ENCODE measurements around the gene PCBD2.
"Not testable (repeated sequence)": the region's sequence is repeated elsewhere in the genome, so short reads cannot be mapped to it uniquely, and the experiment has no call there.

PCBD2 gene

DNA sequence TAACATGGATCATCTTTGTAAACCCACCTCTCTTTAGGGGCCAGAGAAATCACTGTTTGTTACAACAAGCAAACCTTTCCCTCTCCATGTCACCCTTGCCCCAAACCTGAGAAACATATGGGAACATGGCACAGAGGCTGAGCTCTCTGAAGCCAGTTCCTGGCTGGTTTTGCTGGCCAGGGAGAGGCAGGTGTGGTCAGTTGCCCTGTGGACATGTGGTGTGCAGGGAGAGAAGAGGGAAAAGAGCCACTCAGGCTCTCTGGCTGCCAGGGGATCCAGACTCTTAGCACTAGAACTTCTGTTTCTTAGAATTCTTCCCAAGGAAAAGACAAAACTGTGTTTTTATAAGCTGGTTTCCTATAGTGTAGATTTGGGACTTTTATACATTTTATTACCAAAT lies 58.2 kb downstream of the PCBD2 start:
- no peak for DNase-seq (ENCODE audit: low spot score)

DNA sequence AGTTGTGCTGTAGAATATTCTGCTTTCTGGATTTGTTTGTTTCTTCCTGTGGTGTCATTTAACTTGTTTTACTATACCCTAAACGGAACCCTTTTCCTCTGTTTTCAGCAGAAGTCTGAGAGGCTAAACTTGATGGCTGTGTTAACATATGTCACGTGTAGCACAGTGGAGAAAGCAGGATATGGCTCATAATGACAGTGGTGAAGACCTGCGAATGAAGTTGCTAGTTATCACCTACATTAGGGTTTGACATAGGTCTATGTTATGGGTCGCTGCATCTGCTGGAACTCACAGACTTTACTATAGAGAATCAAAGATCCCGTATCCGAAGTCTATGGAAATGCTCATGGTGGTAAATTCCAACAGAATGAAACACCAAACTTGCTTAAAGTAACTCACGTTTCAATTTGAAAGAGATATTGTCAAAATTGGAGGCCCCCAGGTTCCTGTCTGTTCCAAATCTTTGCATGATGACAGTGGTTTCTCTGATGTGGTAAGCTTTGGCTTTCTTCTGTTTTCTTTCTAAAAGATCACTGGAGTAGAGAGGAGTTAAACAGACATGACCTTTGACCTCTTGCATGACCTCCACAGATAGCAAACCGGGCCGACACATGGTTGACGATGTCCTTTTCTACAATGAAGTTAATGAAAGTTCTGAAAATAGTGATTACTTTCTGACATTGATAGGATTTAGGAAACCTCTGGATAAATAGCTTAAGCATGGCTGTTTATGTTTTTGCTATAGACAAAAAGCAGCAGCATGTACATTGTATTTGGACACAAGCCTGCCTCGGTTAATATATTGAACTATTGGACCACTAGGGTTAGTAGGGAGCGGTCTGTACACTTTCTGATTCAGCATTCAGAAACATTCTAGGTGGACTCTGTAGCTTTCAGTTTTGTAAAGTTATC lies 59.7 kb downstream of the PCBD2 start:
- DNase-seq (ENCODE audit: low spot score) = no peak

DNA sequence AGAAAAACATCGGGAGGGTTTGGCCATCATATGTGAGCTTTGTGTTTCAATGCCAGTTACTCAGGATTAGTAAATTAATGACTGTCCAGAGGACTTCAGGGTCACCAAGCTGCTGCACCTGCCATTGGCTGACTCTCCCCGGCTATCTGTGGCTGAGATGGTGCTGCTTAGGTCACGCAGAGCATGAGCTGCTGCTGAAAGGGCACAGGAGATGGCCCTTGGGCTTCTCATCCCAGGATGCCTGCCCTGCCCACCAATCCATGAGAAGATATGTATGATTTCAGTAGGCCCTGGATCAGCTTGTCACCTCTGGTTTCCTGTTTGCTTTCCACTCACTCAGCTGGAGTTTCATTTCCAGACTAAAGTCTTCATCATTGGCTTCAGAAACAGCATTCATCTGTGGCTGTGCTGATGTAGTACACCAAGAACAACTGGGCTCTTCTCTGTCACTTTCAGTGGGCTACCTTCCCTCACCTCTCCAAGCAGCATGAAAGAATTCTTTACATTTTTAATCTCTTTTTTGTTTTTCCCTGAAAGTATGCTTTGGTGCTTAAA lies 60.4 kb downstream of the PCBD2 start:
- DNase-seq (ENCODE audit: low spot score) = no peak

DNA sequence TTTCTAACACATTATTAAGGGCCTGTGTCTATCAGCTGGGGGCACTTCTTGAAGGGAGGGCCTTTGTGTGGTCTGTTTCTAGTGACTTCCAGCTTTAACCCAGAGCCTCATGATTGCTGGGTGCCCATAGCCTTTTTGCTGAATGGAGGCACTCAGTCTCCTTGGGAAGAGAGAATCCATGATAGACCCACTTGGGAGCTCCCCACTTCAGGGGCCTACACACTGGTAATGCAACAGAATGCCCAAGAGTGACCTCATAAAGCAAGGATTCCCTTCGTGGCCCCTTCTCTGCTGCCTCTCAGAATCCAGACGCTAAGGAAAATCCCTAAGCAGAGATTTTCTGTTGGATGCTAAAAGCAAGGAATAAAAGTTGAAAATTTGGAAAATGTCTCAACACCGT lies 62.7 kb downstream of the PCBD2 start, which contains the start of gene CATSPER3:
Gene CATSPER3, plus strand, starts transcription at position 301 of the 400 bp plus-strand sequence. Its CDS starts 85 bp downstream, at position 386.
- no peak for DNase-seq (ENCODE audit: low spot score)

DNA sequence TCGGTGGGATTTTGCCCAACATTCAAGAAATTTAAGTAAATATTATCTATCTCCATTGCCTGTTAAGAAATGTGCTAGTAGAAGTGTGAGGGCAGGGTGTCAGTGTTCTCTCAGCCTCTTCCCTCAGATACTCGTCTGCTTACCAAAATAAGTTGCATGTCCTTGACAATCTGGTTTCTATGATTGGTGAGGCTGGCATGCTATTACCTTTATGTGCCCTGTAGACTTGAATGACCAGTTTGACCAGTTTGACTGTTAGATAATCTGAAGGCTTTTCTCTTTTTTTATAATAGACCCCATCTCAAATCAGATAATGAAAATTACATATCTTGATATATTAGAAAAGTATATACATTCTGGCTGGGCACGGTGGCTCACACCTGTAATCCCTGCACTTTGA lies 63.1 kb downstream of the PCBD2 start:
- DNase-seq (ENCODE audit: low spot score) = no peak

DNA sequence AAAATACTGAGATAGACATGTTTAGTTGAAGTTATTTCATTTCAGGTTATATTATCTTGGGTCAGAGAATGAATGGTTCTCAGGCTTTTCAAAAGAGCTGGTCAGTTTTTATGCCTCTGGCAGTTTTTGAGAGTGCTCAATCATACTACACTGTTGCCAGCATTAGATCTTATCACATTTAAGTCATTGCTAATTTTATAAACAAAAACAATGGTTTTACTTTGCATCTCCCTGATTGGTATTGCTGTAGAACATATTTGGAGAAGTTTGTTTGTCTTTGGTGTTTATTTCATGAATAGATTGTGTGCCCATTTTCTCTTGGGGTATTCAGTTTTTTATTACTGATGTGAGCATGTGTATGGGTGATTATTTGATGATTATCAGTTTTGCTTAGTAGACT lies 64.2 kb downstream of the PCBD2 start:
- DNase-seq (ENCODE audit: low spot score) = no peak

DNA sequence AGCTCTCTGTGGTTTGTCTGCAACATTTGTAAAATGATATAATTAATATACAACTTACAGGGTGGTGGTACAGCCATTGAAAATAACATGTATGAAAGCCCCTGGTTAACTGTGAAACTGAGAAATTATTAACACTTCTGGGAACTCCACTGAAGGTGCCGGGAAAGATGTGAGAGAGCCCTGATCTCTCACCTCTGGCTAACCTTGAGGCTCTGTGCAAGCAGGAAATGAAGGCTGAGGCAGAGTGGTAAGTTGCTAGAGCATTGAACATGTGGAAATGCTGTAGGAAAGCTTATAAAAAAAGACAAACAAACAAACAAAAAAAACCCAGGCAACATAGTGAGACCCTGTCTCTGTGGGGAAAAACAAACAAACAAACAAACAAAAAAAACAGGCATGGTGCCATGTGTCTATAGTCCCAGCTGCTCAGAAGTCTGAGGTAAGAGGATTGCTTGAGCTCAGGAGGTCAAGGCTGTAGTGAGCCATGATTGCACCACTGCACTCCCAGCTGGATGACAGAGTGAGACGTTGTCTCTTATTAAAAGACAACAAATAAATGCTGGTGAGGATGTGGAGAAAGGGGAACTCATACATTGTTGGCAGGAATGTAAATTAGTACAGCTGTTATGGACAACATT lies 70.3 kb downstream of the PCBD2 start:
- no peak for DNase-seq (ENCODE audit: low spot score)

DNA sequence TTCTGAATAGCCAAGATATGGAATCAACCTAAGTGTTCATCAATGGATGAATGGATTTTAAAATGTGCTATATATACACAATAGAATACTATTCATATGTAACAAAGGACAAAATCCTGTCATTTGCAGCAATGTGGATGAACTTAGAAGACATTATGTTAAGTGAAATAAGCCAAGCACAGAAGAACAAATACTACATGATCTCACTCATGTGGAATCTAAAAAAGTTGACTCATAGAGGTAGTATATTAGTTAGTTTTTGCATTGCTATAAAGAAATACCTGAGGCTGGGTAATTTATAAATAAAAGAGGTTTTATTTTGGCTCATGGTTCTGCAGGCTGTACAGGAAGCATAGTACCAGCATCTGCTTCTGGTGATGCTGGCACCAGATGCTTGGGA lies 70.9 kb downstream of the PCBD2 start:
- DNase-seq (ENCODE audit: low spot score) = no peak

DNA sequence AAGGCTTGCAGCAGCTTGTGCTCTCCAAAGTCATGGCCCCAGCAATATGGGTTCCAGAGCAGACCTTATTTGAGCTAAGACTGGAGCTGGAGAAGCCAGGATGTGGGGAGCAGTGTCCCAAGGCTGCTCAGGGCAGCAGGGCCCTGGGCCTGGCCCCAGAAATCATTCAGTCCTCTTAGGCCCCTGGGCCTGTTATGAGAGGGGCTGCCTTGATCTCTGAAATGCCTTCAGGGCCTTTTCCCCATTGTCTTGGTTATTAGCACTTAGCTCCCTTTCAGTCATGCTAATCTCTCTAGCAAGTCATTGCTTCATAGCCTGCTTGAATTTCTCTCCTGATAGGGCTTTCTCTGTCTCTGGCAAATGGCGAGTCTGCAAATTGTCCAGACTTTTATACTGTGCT lies 71.9 kb downstream of the PCBD2 start:
- DNase-seq (ENCODE audit: low spot score) = no peak

DNA sequence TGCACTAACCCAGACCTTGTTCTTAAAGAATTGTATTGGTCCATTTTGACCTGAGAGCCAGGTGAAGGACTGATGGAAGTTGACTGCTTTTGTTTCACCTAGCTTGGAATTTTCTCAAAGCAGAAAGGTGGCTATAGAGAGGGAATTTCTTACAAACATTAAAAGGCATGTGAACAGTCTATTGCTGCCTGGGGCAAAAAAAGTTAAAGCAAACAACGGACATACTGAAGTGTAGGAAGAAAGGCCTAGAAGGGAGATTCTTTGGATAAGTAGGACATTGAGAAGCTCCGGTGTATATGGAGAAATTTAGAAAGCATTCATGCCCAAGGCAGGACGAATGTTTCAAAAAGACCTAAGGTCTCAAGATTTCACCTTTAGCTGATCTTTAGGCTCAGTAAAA lies 74.5 kb downstream of the PCBD2 start:
- DNase-seq (ENCODE audit: low spot score) = no peak

DNA sequence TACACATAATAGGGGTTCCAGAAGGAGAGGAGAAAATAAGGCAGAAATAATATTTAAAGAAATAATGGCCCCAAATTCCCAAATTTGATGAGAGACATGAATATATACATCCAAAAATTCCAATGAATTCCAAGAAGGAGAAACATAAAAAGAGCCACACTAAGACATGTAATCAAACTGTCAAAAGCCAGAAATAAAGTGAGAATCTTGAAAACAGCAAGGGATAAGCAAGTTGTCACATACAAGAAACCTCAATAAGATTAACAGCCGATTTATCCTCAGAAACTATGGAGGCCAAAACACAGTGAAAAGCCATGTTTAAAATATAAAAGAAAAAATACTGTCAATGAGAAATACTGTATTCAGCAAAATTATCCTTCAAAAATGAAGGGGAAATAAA lies 77.3 kb downstream of the PCBD2 start:
- no peak for DNase-seq (ENCODE audit: low spot score)

DNA sequence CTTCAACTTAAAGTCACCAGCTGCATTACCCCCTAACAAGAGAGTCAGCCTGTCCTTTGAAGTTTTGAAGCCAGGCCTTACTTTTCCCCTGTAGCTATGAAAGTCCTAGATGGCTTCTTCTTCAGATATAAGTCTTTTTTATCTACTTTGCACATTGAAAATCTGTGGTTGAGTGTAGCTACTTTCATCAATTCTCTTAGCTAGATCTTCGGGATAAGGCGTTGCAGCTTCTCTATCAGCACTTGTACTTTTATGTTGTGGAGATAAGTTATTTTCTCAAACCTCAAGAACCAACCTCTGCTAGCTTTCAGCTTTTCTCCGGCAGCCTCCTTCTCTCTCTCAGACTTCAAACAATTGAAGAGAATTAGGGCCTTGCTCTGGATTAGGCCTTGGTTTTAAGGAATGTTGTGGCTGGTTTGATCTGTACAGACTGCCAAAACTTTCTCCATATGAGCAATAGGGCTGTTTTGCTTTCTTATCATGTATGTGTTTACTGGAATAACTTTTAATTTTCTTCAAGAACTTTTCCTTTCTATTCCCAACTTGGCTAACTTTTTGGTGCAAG lies 84.4 kb downstream of the PCBD2 start:
- DNase-seq (ENCODE audit: low spot score) = no peak

DNA sequence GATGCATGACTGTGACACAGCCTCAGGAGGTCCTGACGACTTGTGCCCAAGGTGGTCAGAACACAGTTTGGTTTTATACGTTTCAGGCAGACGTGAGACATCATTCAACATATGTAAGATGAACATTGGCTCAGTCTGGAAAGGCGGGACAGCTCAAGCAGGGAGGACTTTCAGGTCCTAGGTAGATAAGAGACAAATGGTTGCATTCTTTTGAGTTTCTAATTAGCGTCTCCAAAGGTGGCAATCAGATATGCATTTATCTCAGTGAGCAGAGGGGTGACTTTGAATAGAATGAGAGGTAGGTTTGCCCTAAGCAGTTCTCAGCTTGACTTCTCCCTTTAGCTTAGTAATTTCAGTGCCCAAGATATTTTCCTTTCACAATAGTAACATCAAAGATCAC lies 85.3 kb downstream of the PCBD2 start:
- DNase-seq (ENCODE audit: low spot score) = not testable (repeated sequence)

DNA sequence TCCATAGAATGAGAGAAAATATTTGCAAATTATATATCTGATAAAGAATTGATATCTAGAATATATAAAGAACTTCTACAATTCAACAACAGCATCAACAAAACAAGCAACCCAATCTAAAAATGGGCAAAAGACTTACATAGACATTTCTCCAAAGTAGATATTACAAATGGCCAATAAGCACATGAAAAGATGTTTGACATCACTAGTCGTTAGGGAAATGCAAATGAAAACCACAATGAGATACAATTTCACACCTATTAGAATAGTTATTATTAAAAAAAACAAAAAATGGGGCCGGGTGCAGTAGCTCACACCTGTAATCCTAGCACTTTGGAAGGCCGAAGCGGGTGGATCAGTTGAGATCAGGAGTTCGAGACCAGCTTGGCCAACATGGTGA lies 87.2 kb downstream of the PCBD2 start:
- no peak for DNase-seq (ENCODE audit: low spot score)

DNA sequence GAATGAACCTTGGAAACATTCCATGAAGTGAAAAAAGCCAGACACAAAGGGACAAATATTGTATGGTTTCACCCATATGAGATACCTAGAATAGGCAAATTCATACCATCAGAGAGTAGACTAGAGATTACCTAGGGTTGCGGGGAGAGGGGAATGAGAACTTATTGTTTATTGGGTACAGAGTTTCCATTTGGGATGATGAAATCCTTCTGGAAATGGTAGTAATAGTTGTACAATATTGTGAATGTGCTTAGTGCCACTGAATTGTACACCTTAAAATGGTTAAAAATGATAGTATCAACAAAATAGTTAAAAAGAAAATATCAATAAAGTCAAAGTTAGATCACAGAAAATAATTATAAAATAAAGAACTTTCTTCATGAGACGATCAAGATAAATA lies 88.2 kb downstream of the PCBD2 start:
- DNase-seq (ENCODE audit: low spot score) = no peak

DNA sequence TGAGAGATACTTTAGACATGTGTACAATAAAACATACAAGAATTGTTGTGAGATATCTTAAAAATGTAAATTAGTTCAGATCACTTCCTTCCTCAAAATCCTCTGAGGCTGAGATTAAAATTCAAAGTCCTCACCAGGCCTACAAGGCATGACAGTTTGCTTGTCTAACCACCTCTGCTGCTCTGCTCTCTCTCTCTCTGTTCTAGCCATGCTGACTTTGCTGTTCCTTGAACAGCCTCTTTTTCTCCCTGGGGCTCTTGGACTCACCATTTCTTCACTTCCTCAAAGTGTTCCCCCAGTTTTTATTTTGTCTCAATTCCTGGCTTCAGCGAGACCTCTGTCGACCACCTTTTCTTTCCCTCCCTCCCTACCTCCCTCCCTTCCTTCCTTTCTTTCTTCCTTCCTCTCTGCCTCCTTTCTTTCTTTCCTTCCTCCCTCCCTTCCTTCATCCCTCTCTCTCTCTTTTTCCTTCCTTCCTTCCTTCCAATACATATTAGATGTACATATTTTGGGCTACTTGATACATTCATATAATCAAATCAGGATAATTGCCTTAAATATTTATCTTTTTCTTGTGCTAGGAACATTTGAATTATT lies 89.7 kb downstream of the PCBD2 start:
- no peak for DNase-seq (ENCODE audit: low spot score)

DNA sequence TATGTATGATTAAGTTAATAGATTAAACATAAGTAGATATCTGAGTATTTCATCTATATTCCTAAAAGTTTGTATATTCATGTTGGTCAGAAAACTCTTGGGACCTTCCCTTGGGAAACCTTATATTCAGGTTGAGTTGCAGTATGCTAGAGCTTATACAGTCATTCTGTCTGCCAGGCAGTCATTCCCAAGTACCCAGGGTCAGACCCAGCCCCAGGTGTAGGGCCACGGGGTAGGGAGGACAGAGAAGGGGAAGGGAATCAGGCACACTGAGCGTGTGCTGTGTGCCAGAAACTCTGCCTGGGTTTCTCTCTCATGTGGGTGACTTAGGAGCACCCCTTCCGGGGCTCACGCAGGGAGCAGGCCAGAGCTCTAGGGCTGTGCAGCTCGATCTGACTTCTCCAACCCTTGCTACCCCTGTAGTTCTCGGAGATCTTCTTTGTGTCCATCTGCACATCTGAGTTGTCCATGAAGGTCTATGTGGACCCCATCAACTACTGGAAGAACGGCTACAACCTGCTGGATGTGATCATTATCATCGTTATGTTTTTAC lies 91.0 kb downstream of the PCBD2 start:
- DNase-seq (ENCODE audit: low spot score) = no peak

DNA sequence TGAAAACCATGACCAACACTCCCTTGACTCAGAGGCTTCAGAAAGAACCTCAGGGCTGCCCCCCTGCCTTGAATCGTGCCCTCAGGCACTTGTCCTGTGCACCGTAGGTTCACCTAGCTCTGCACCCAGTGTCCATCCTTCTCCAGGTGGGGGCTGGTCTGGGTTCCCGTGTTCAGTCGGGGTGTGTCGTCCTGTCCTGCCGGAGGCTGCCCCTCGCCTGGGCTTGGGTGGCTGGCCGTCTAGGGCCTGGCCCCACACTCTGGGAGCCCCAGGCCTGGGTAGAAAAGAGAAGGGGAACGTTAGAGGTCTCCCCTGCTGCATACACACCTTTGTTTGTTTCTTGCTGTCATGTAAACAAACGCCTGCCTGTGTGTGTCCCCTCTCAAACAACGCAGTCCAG lies 92.1 kb downstream of the PCBD2 start:
- no peak for DNase-seq (ENCODE audit: low spot score)

DNA sequence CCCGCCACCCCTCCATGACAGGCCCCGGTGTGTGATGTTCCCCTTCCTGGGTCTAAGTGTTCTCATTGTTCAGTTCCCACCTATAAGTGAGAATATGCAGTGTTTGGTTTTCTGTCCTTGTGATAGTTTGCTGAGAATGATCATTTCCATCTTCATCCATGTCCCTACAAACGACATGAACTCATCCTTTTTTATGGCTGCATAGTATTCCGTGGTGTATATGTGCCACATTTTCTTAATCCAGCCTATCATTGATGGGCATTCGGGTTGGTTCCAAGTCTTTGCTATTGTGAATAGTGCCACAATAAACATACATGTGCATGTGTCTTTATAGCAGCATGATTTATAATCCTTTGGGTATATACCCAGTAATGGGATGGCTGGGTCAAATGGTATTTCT lies 93.1 kb downstream of the PCBD2 start:
- not testable (repeated sequence) for DNase-seq (ENCODE audit: low spot score)

DNA sequence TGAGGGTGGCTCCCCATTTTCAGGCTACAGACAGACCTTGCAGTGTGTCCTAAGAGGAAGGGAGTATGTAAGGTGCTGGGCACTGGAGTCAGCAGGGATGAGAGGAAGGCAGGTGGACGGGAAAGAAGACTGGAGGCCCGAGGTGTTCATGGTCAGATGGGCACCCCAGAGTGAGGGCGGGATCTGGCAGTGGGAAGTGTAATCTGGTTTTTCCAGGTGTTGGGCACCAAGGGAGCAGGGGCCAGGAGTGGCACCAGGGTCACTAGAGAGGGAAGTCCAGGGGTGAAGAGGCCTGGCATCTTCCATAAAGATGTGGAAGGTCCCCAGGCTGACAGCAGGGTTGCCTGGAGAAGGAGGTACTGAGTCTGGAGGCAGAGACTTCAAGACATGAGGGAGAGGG lies 99.4 kb downstream of the PCBD2 start:
- no peak for DNase-seq (ENCODE audit: low spot score)

DNA sequence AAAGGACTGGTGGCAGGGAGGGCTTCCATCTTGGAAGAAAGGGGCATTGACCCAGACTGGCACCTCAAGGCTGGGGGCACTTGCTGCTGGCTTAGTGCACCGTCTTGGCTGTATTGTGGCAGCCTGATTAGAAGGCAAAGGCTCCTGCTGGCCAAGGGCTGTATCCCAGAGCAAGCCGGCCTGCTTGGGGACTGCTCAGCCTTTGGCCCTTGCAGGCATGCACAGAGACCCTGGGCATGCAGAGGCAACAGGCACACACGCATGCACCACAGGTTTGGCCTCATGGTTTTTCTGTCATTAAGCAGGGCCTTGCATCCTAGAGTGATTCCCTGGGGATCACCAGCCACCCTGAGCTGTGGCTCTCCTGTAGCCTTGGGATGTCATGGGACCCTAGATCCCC lies 100.1 kb downstream of the PCBD2 start:
- DNase-seq (ENCODE audit: low spot score) = no peak

DNA sequence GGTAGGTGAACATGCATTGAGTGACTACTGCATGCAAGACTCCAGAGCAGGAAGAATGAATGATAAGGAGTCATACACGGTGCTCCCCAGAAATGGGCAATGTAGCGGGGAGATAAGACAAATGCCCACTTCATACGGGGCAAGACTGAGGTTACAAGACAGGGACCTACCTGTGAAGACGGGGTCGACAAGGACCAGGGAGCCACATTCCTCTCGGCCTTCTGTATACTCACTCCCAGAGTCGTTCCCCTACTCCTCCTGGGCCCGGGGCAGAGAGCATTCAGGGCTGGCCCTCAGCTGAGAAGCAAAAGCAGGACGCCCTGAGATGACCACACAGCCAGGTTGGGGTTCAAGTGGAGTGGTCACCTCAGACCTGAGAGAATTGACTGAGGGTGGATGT lies 102.4 kb downstream of the PCBD2 start:
- no peak for DNase-seq (ENCODE audit: low spot score)

Measured in hematopoietic multipotent progenitor cell treated with erythropoietin and hydrocortisone succinate and interleukin-3 and kit ligand, for 15 days (in vitro differentiated cells).